ENCODE data around the gene RNF4.

RNF4 gene

GRCh38 chr4:2497324-2497723 is 28.4 kb downstream of the RNF4 start:
- DNase-seq: no peak
- H3K27ac ChIP-seq: no peak overlapping the region
- TF ChIP-seq CTCF (IDR thresholded peaks at IDR 0.05; ENCODE audit: low read depth, low read length, missing control alignments): no peak
- in situ Hi-C loops (cut with HindIII; ENCODE audit: low pct_ligation_motif_present, low sequenced_read_pairs): no loop called here
- H3K27me3 ChIP-seq (replicated peaks): no peaks in the 10 kb centered on the region
- peaks cover 54% of the 10 kb centered on the region for H3K36me3 ChIP-seq (replicated peaks)
- H3K4me3 ChIP-seq (ENCODE audit: low read depth, low read length): no peak overlapping the region

GRCh38 chr4:2497931-2498330 is 29.0 kb downstream of the RNF4 start:
- Histone ChIP-seq H3K36me3 (replicated peaks) (peaks cover 48% of the 10 kb centered on the region), H3K27ac (no peak overlapping the region), H3K27me3 (replicated peaks) (no peaks in the 10 kb centered on the region), H3K4me3 (ENCODE audit: low read depth, low read length) (no peak overlapping the region)
- in situ Hi-C loops (cut with HindIII; ENCODE audit: low pct_ligation_motif_present, low sequenced_read_pairs): no loop called here
- no peak for TF ChIP-seq CTCF (IDR thresholded peaks at IDR 0.05; ENCODE audit: low read depth, low read length, missing control alignments)
- DNase-seq: no peak

- in situ Hi-C loops (cut with HindIII; ENCODE audit: low pct_ligation_motif_present, low sequenced_read_pairs): no loop called here
- DNase-seq: no peak
- TF ChIP-seq CTCF (IDR thresholded peaks at IDR 0.05; ENCODE audit: low read depth, low read length, missing control alignments): no peak
- H3K36me3 ChIP-seq (replicated peaks): peaks cover 49% of the 10 kb centered on the region
- no peaks in the 10 kb centered on the region for H3K27me3 ChIP-seq (replicated peaks)
- H3K27ac ChIP-seq: no peak overlapping the region
- H3K4me3 ChIP-seq (ENCODE audit: low read depth, low read length): no peak overlapping the region
Observed at GRCh38 chr4:2500547-2500946, 31.6 kb downstream of the RNF4 start.

- no peak for TF ChIP-seq CTCF (IDR thresholded peaks at IDR 0.05; ENCODE audit: low read depth, low read length, missing control alignments)
- no peak for DNase-seq
- in situ Hi-C loops (cut with HindIII; ENCODE audit: low pct_ligation_motif_present, low sequenced_read_pairs): no loop called here
- Histone ChIP-seq H3K36me3 (replicated peaks) (peaks cover 49% of the 10 kb centered on the region), H3K27me3 (replicated peaks) (no peaks in the 10 kb centered on the region), H3K4me3 (ENCODE audit: low read depth, low read length) (no peak overlapping the region), H3K27ac (no peak overlapping the region)
Observed at GRCh38 chr4:2501034-2501594, 32.2 kb downstream of the RNF4 start.

GRCh38 chr4:2503809-2504208 is 34.9 kb downstream of the RNF4 start:
- Histone ChIP-seq H3K36me3 (replicated peaks) (peaks cover 41% of the 10 kb centered on the region), H3K27ac (no peak overlapping the region), H3K4me3 (ENCODE audit: low read depth, low read length) (no peak overlapping the region), H3K27me3 (replicated peaks) (no peaks in the 10 kb centered on the region)
- no peak for TF ChIP-seq CTCF (IDR thresholded peaks at IDR 0.05; ENCODE audit: low read depth, low read length, missing control alignments)
- DNase-seq: no peak
- in situ Hi-C loops (cut with HindIII; ENCODE audit: low pct_ligation_motif_present, low sequenced_read_pairs): no loop called here

- H3K27ac ChIP-seq: no peak overlapping the region
- peaks cover 31% of the 10 kb centered on the region for H3K36me3 ChIP-seq (replicated peaks)
- no peak overlapping the region for H3K4me3 ChIP-seq (ENCODE audit: low read depth, low read length)
- in situ Hi-C loops (cut with HindIII; ENCODE audit: low pct_ligation_motif_present, low sequenced_read_pairs): no loop called here
- no peak for DNase-seq
- H3K27me3 ChIP-seq (replicated peaks): no peaks in the 10 kb centered on the region
- no peak for TF ChIP-seq CTCF (IDR thresholded peaks at IDR 0.05; ENCODE audit: low read depth, low read length, missing control alignments)
Observed at GRCh38 chr4:2507259-2507658, 38.4 kb downstream of the RNF4 start.
